Smooth muscle cell (in vitro differentiated cells): Measurements from ENCODE around the gene SYNCRIP. TPM values are rescaled to one million over a fixed set of nuclear protein-coding genes. Genes with fewer than 3 reads are reported as not detected.

Experiments
- DNase-seq: peaks from one replicate; lab custom pipeline; 2025; ENCODE audit not compliant: unreplicated experiment; lab: John Stamatoyannopoulos, UW
- H2AFZ ChIP-seq: fragments of 200-600 bp; sonication (generic); 2 replicates; pipeline ENCODE4 v1.6.0; 2016; ENCODE audit warnings: antibody characterized with exemption, low read depth, mild to moderate bottlenecking
- H3F3A ChIP-seq: fragments of 200-600 bp; sonication (generic); 2 replicates; pipeline ENCODE4 v1.6.0; 2017; ENCODE audit warnings: antibody characterized with exemption, low read depth
- H3K27ac ChIP-seq: fragments of 200-600 bp; sonication (generic); 2 replicates; pipeline ENCODE4 v1.5.1; 2016; ENCODE audit warnings: low read depth, mild to moderate bottlenecking
- H3K27me3 ChIP-seq: fragments of 200-600 bp; sonication (generic); 2 replicates; pipeline ENCODE4 v1.6.1; 2016; ENCODE audit warnings: low read depth, mild to moderate bottlenecking
- H3K36me3 ChIP-seq: fragments of 200-600 bp; sonication (generic); 2 replicates; pipeline ENCODE4 v1.5.1; 2016; ENCODE audit warnings: low read depth
- H3K4me1 ChIP-seq: fragments of 200-600 bp; sonication (generic); 2 replicates; pipeline ENCODE4 v1.5.1; 2016; ENCODE audit warnings: low read depth
- H3K4me2 ChIP-seq: fragments of 200-600 bp; sonication (generic); 2 replicates; pipeline ENCODE4 v1.6.0; 2016; ENCODE audit warnings: mild to moderate bottlenecking
- H3K4me3 ChIP-seq: fragments of 200-600 bp; sonication (generic); 2 replicates; pipeline ENCODE4 v1.5.1; 2016; ENCODE audit warnings: mild to moderate bottlenecking
- H3K79me2 ChIP-seq: fragments of 200-600 bp; sonication (generic); 2 replicates; pipeline ENCODE4 v1.6.0; 2016; ENCODE audit warnings: low read depth, mild to moderate bottlenecking
- H3K9ac ChIP-seq: fragments of 200-600 bp; sonication (generic); 2 replicates; pipeline ENCODE4 v1.6.0; 2016; ENCODE audit warnings: low read depth
- H3K9me3 ChIP-seq: fragments of 200-600 bp; sonication (generic); replicated peaks from 2 replicates; pipeline ENCODE4 v1.5.1; 2016; ENCODE audit warnings: low read depth
- H4K20me1 ChIP-seq: fragments of 200-600 bp; sonication (generic); 2 replicates; pipeline ENCODE4 v1.6.0; 2016; ENCODE audit warnings: low read depth
- CTCF ChIP-seq: fragments of 200-600 bp; sonication (generic); IDR thresholded peaks from 2 replicates; pipeline ENCODE4 v1.5.1; 2017; ENCODE audit warnings: borderline replicate concordance, mild to moderate bottlenecking, antibody characterized with exemption; ENCODE audit not compliant: insufficient read depth, poor library complexity, severe bottlenecking
- WGBS: methylation state at CpG from one replicate; pipeline ENCODE4 v1.1.7; 2016; ENCODE audit warnings: low lambda C conversion rate; 5-methylcytosine and 5-hydroxymethylcytosine counted together
- polyA plus RNA-seq: library from polyadenylated mRNA; unstranded; fragments of >200 nt; fragmentation: Nextera tagmentation; extraction: Ambion mirVana; gene quantifications from 2 replicates; pipeline ENCODE4 v1.2.1, GENCODE V29; 2016
- total RNA-seq: library from RNA; depleted of rRNA; stranded (reverse); fragments of >200 nt; gene quantifications from 2 replicates; pipeline ENCODE4 v1.2.3, GENCODE V29; 2014

SYNCRIP gene
- total and polyA plus RNA-seq, 2 experiments from 2014 or later, result 53.1 to 74.6 TPM

GRCh38 chr6:85580878-85581267 lies 61.8 kb downstream of the SYNCRIP start:
- Histone ChIP-seq H3K4me2 (no peak overlapping the region), H2AFZ (no peak overlapping the region), H3K9ac (no peak overlapping the region), H3K4me3 (no peak overlapping the region), H3K4me1 (no peaks in the 10 kb centered on the region), H4K20me1 (peaks cover 67% of the 10 kb centered on the region), H3K36me3 (peaks cover 8% of the 10 kb centered on the region), H3F3A (no peaks in the 10 kb centered on the region), H3K27ac (no peak overlapping the region), H3K9me3 (no peaks in the 10 kb centered on the region), H3K79me2 (peaks cover 87% of the 10 kb centered on the region), H3K27me3 (no peaks in the 10 kb centered on the region)
- 43% methylated on average over 1 of the region's 1 CpG for WGBS
- TF ChIP-seq CTCF, result no peak
- DNase-seq, result no peak

DNA sequence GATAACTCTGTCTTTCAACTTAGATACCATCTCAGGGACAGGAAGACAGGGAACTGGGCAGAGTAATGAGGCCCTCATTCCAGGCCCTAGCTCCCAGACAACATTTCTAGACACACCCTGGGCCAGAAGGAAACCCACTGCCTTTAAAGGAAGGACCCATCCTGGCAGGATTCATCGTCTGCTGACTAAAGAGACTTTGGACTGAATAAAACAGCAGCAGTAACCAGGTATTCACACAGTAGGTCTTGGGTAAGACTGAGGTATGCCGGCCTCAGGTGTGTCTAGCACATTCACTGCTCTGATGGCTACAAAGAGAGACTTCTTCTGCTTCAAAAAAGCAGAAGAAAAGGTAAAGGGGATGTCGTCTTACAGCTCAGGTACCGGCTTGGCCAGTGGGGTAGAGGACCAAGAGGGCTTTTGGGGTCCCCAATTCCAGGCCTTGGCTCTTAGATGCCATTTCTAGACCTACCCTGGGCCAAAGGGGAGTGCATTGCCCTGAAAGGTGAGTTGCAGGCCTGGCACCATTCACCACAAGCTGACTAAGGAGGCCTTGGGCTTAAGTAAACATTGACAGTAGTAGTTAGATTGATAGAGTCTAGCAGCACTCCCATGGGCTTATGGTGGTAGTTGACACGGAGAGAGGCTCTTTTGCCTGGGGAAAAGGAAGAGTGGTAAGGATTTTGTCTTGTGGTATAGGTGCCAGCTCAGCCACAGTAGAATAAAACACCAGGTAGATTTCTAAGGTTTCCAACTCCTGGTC lies 62.4 kb downstream of the SYNCRIP start:
- Histone ChIP-seq H3K27me3 (no peaks in the 10 kb centered on the region), H3K27ac (no peak overlapping the region), H3K4me3 (no peak overlapping the region), H3K4me1 (no peaks in the 10 kb centered on the region), H3F3A (no peaks in the 10 kb centered on the region), H3K9ac (no peak overlapping the region), H4K20me1 (peaks cover 73% of the 10 kb centered on the region), H3K9me3 (no peaks in the 10 kb centered on the region), H2AFZ (no peak overlapping the region), H3K4me2 (no peak overlapping the region), H3K79me2 (peaks cover 86% of the 10 kb centered on the region), H3K36me3 (peaks cover 8% of the 10 kb centered on the region)
- WGBS, result 90% methylated on average over 5 of the region's 5 CpGs
- no peak for DNase-seq
- TF ChIP-seq CTCF, result no peak

GRCh38 chr6:85579581-85579980 lies 63.1 kb downstream of the SYNCRIP start:
- 82% methylated on average over 4 of the region's 4 CpGs for WGBS
- TF ChIP-seq CTCF, result no peak
- peaks cover 80% of the 10 kb centered on the region for H4K20me1 ChIP-seq
- H3K27ac ChIP-seq, result no peak overlapping the region
- H3K9me3 ChIP-seq, result no peaks in the 10 kb centered on the region
- H3K9ac ChIP-seq, result no peak overlapping the region
- no peaks in the 10 kb centered on the region for H3K27me3 ChIP-seq
- H3K4me3 ChIP-seq, result no peak overlapping the region
- H3K79me2 ChIP-seq, result peaks cover 86% of the 10 kb centered on the region
- H2AFZ ChIP-seq, result no peak overlapping the region
- H3F3A ChIP-seq, result no peaks in the 10 kb centered on the region
- no peaks in the 10 kb centered on the region for H3K4me1 ChIP-seq
- no peak for DNase-seq
- no peak overlapping the region for H3K4me2 ChIP-seq
- peaks cover 8% of the 10 kb centered on the region for H3K36me3 ChIP-seq

GRCh38 chr6:85576476-85576875 lies 66.2 kb downstream of the SYNCRIP start:
- no peak overlapping the region for H3K4me2 ChIP-seq
- DNase-seq, result no peak
- no peaks in the 10 kb centered on the region for H3K36me3 ChIP-seq
- no peak overlapping the region for H2AFZ ChIP-seq
- H3K27me3 ChIP-seq, result no peaks in the 10 kb centered on the region
- H3K4me1 ChIP-seq, result no peaks in the 10 kb centered on the region
- TF ChIP-seq CTCF, result no peak
- WGBS, result 82% methylated on average over 2 of the region's 2 CpGs
- H3K9me3 ChIP-seq, result no peaks in the 10 kb centered on the region
- no peaks in the 10 kb centered on the region for H3F3A ChIP-seq
- no peak overlapping the region for H3K4me3 ChIP-seq
- no peak overlapping the region for H3K9ac ChIP-seq
- H3K79me2 ChIP-seq, result peaks cover 84% of the 10 kb centered on the region
- H4K20me1 ChIP-seq, result peaks cover 88% of the 10 kb centered on the region
- H3K27ac ChIP-seq, result no peak overlapping the region
